ENCODE data around the gene ZNF790.
"Not testable (repeated sequence)": the region's sequence is repeated elsewhere in the genome, so short reads cannot be mapped to it uniquely, and the experiment has no call there.

The ZNF790 gene

GRCh38 chr19:36805364-36805763 lies 32.8 kb downstream of the ZNF790 start:
- Mint-ChIP-seq H3K4me3 (no peak overlapping the region), H3K27me3 (no peaks in the 10 kb centered on the region), H3K4me1 (no peaks in the 10 kb centered on the region), H3K36me3 (ENCODE audit: low read depth) (peaks cover 73% of the 10 kb centered on the region), H3K9me3 (peaks cover 47% of the 10 kb centered on the region), H3K27ac (no peak overlapping the region)
- ATAC-seq (no peak), DNase-seq (no peak)

- Mint-ChIP-seq H3K9me3 (peaks cover 34% of the 10 kb centered on the region), H3K4me3 (peak overlapping the region; percentile 82), H3K4me1 (peaks cover 17% of the 10 kb centered on the region), H3K36me3 (ENCODE audit: low read depth) (peaks cover 55% of the 10 kb centered on the region), H3K27ac (peak overlapping the region; percentile 82), H3K27me3 (no peaks in the 10 kb centered on the region)
- ATAC-seq (no peak), DNase-seq (no peak)
Observed at GRCh38 chr19:36797786-36798108, 40.4 kb downstream of the ZNF790 start.

GRCh38 chr19:36796714-36796992 lies 41.5 kb downstream of the ZNF790 start:
- Mint-ChIP-seq H3K4me1 (peaks cover 17% of the 10 kb centered on the region), H3K27me3 (peaks cover 5% of the 10 kb centered on the region), H3K27ac (no peak overlapping the region), H3K4me3 (peak overlapping the region; percentile 82), H3K36me3 (ENCODE audit: low read depth) (peaks cover 54% of the 10 kb centered on the region), H3K9me3 (peaks cover 40% of the 10 kb centered on the region)
- no peak for DNase-seq
- ATAC-seq: no peak

GRCh38 chr19:36791420-36792141 lies 46.6 kb downstream of the ZNF790 start:
- peaks cover 36% of the 10 kb centered on the region for H3K36me3 Mint-ChIP-seq (ENCODE audit: low read depth)
- H3K27me3 Mint-ChIP-seq, H3K27ac Mint-ChIP-seq, H3K4me1 Mint-ChIP-seq, H3K4me3 Mint-ChIP-seq: not testable (repeated sequence)
- peaks cover 44% of the 10 kb centered on the region for H3K9me3 Mint-ChIP-seq
- DNase-seq: peak; percentile 7
- peak; percentile 77 for ATAC-seq

- Mint-ChIP-seq H3K27me3 (no peaks in the 10 kb centered on the region), H3K27ac (no peak overlapping the region), H3K4me3 (no peak overlapping the region), H3K4me1 (peaks cover 21% of the 10 kb centered on the region), H3K36me3 (ENCODE audit: low read depth) (peaks cover 68% of the 10 kb centered on the region), H3K9me3 (peaks cover 34% of the 10 kb centered on the region)
- no peak for ATAC-seq
- no peak for DNase-seq
Observed at GRCh38 chr19:36775768-36776167, 62.4 kb downstream of the ZNF790 start.

- H3K36me3 Mint-ChIP-seq (ENCODE audit: low read depth): peaks cover 68% of the 10 kb centered on the region
- peaks cover 23% of the 10 kb centered on the region for H3K4me1 Mint-ChIP-seq
- ATAC-seq (no peak), DNase-seq (no peak)
- H3K27me3 Mint-ChIP-seq: no peaks in the 10 kb centered on the region
- peaks cover 31% of the 10 kb centered on the region for H3K9me3 Mint-ChIP-seq
- peak overlapping the region; percentile 100 for H3K4me3 Mint-ChIP-seq
- H3K27ac Mint-ChIP-seq: peak overlapping the region; percentile 97
Observed at GRCh38 chr19:36773223-36773579, 65.0 kb downstream of the ZNF790 start.

GRCh38 chr19:36772311-36773222 lies 65.6 kb downstream of the ZNF790 start, which contains the start of gene ZNF850:
Gene ZNF850, minus strand, starts transcription at chr19:36772807. Its CDS starts 10,201 bp downstream, at chr19:36762606.
- peak within 1 kb of the TSS; percentile 97 for H3K27ac Mint-ChIP-seq
- ATAC-seq: peak; percentile 93

GRCh38 chr19:36771261-36772231 lies 66.6 kb downstream of the ZNF790 start:
- Mint-ChIP-seq H3K4me1 (peaks cover 23% of the 10 kb centered on the region), H3K4me3 (peak overlapping the region; percentile 100), H3K9me3 (peaks cover 20% of the 10 kb centered on the region), H3K27ac (peak overlapping the region; percentile 97), H3K27me3 (no peaks in the 10 kb centered on the region), H3K36me3 (ENCODE audit: low read depth) (peaks cover 67% of the 10 kb centered on the region)
- ATAC-seq (no peak), DNase-seq (peak; percentile 52)

More at GRCh38 chr19:36772311-36773222, 65.6 kb downstream of the ZNF790 start, which contains the start of gene ZNF850:
- H3K36me3 Mint-ChIP-seq (ENCODE audit: low read depth): peaks cover 65% of the 10 kb centered on the region
- H3K27me3 Mint-ChIP-seq: no peaks in the 10 kb centered on the region
- peak within 1 kb of the TSS; percentile 100 for H3K4me3 Mint-ChIP-seq
- H3K9me3 Mint-ChIP-seq: peaks cover 27% of the 10 kb centered on the region
- peak; percentile 92 for DNase-seq
- H3K4me1 Mint-ChIP-seq: peaks cover 23% of the 10 kb centered on the region

Measured in activated naive CD8-positive, alpha-beta T cell treated with anti-CD3 and anti-CD28 coated beads, Interleukin-2, amount 50 U/mL, for 24 hours (primary cell).